ENCODE data around the gene STAG1.

GRCh38 chr3:136651581-136651980, 100.6 kb downstream of the STAG1 start:
- TF ChIP-seq CTCF (IDR thresholded peaks at IDR 0.05; ENCODE audit: poor library complexity, severe bottlenecking) (no peak), POLR2AphosphoS5 (IDR thresholded peaks at IDR 0.05) (no peak), RAD21 (conservative IDR thresholded peaks at IDR 0.05) (no peak), REST (IDR thresholded peaks at IDR 0.05; ENCODE audit: borderline replicate concordance) (no peak), EZH2 (IDR thresholded peaks at IDR 0.05; ENCODE audit: borderline replicate concordance, insufficient read depth, low read length, poor library complexity, severe bottlenecking) (no peak)

Measured in neural cell (in vitro differentiated cells).